ENCODE results near the gene EPB41L4B. TPM values are rescaled to one million over a fixed set of nuclear protein-coding genes. Genes with fewer than 3 reads are reported as not detected.
"Not testable (repeated sequence)": the region's sequence is repeated elsewhere in the genome, so short reads cannot be mapped to it uniquely, and the experiment has no call there.

The EPB41L4B gene
- polyA plus RNA-seq, 3 donors from 2014 or later = not detected

DNA sequence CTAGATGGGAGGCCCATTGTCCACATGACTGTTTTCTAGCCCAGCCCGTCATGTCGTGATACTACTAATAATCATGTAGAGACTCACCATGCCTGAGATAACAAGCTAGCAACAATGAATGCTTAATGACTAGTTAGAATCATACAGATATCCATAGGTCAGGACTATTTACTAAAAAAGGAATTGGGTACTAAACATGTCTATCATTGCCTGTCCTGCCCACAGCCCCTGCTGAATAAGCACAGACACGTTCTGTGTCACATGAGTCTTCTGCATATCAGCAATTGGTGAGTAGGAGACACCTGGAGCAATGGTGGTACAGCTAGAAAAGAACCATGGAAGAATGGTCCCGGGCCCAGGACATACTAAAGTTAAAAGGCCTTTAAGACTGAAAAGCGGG lies 171.8 kb downstream of the EPB41L4B start:
- Mint-ChIP-seq H3K4me1 (peaks cover 1 to 3% of the 10 kb centered on the region in 2 donors), H3K36me3 (no peaks in the 10 kb centered on the region), H3K27ac (no peak overlapping the region), H3K9me3 (peaks cover 8 to 13% (median 11%) of the 10 kb centered on the region in 6 donors), H3K27me3 (ENCODE audit: low read depth in 3 of 3) (peaks cover 0 to 6% (median 0%) of the 10 kb centered on the region in 3 donors), H3K4me3 (no peak overlapping the region)
- no peak for DNase-seq

DNA sequence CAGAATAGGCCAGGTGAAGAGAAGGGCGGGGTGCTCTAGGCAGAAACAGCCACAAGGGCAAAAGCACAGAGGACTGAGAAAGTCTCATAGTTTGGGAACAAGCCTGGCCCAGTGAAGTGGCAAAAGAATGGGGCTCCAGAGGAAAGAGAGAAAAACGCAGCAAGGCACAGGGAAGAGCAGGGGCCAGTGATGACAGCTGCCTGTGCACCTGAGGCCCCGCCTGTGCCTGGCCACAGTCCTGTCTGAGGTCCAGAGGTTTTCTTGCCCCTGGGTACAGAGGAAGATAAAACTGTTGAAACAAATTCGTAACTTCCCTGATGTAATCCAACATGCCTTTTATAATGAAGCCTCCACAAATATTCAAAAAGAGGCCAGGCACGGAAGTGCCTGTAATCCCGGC lies 175.8 kb downstream of the EPB41L4B start:
- Mint-ChIP-seq H3K4me3 (no peak overlapping the region), H3K27me3 (ENCODE audit: low read depth in 3 of 3) (peaks cover 0 to 1% (median 0%) of the 10 kb centered on the region in 3 donors), H3K9me3 (peaks cover 0 to 4% (median 0%) of the 10 kb centered on the region in 6 donors), H3K36me3 (no peaks in the 10 kb centered on the region), H3K4me1 (peaks cover 7 to 8% of the 10 kb centered on the region in 2 donors), H3K27ac (no peak overlapping the region)
- DNase-seq = no peak

DNA sequence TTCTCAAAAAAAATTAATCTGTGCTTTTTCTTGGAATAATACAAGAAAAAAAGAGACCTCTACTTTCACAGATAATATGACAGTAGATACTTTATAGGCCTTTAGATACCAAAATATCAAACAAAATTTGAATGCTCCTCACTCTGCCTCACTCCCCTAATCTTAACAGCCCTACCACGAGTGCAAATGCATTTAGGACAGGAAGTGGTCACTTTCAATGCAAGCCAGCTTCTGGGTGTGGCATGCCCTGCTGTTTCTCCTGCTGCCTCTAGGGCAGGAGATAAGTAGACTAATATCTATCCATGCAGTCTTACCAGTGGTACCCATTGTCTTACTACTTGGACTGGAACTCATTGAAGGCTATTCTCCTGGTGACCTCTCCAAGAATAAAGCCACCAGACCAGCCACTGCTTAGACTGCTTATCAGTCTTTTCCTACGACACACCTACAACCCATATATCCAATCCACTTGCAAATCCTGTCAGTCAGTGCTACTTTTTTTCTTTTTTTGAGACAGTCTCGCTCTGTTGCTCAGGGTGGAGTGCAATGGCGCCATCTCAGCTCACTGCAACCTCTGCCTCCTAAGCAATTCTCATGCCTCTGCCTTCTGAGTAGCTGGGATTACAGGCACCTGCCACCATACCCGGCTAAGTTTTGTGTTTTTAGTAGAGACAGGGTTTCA lies 176.8 kb downstream of the EPB41L4B start:
- Mint-ChIP-seq H3K27me3 (ENCODE audit: low read depth in 3 of 3) (peaks cover 0 to 5% (median 1%) of the 10 kb centered on the region in 3 donors), H3K4me1 (peaks cover 7 to 8% of the 10 kb centered on the region in 2 donors), H3K4me3 (peak overlapping the region in 2 of 5 donors; percentile 27 to 43), H3K36me3 (no peaks in the 10 kb centered on the region), H3K27ac (no peak overlapping the region), H3K9me3 (peaks cover 0 to 4% (median 0%) of the 10 kb centered on the region in 6 donors)
- peak; percentile 6 to 23 (median 17) for DNase-seq

DNA sequence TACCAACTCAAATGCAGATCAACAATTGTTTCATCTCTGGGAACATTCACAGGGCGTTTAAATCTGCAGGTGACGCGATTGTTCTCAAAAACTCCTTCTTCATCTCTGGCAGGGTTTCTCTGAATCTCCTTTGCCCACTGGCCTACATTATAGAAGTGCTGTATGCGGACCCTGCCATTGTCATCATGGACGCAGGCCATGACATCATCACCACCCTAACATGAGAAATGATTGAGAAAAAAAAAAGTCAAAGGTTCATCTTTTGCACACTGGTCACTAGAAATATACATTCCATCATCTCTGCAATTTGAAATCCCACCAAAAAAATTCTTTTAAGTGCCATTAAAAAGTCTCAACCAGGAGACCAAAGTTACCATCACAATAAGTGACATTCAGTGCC lies 179.5 kb downstream of the EPB41L4B start:
- Mint-ChIP-seq H3K36me3 (no peaks in the 10 kb centered on the region), H3K9me3 (no peaks in the 10 kb centered on the region), H3K27ac (no peak overlapping the region), H3K27me3 (ENCODE audit: low read depth in 3 of 3) (peaks cover 0 to 8% (median 0%) of the 10 kb centered on the region in 3 donors), H3K4me3 (no peak overlapping the region), H3K4me1 (peaks cover 7 to 8% of the 10 kb centered on the region in 2 donors)
- DNase-seq = no peak

DNA sequence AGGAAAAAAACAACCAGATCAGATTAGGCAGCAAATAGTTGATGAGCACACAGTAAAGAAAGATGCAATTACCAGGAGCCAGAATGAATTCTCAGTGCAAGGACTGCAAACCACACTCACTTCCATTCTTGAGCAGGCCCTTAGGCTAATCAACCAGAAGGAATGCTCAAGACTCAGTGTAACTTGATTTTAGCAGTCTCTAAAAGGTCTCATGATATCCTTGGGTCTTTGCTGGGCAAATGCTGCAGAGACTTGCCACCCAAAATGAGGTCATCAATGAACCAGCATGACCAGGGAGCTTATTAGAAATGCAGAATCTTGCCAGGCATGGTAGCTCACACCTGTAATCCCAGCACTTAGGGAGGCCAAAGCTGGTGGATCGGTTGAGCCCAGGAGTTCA lies 181.0 kb downstream of the EPB41L4B start:
- no peaks in the 10 kb centered on the region for H3K36me3 Mint-ChIP-seq
- no peak overlapping the region for H3K4me3 Mint-ChIP-seq
- H3K9me3 Mint-ChIP-seq = no peaks in the 10 kb centered on the region
- no peak overlapping the region for H3K27ac Mint-ChIP-seq
- H3K4me1 Mint-ChIP-seq = peaks cover 7 to 8% of the 10 kb centered on the region in 2 donors
- no peak for DNase-seq
- H3K27me3 Mint-ChIP-seq (ENCODE audit: low read depth in 3 of 3) = peaks cover 0 to 8% (median 0%) of the 10 kb centered on the region in 3 donors

DNA sequence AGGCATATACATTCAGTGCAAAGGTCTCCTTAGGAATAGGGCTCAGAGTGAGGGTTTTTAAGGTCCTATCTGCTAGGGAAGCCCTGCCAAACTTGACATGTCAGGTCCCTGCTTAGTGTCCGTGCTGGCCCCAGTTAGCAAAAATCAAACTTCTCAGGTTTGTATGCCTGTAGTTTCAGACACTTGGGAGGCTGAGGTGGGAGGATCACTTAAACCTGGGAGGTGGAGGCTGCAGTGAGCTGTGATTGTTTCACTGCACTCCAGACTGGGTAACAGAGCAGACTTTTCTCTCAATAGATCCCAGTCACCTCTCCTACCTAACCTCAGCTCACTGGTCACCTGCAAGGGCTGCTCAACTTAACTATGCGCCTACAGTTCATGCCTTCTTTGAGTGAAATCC lies 182.4 kb downstream of the EPB41L4B start:
- H3K9me3 Mint-ChIP-seq = no peaks in the 10 kb centered on the region
- H3K36me3 Mint-ChIP-seq = no peaks in the 10 kb centered on the region
- H3K27ac Mint-ChIP-seq = no peak overlapping the region
- no peak for DNase-seq
- H3K27me3 Mint-ChIP-seq (ENCODE audit: low read depth in 3 of 3) = peaks cover 0 to 8% (median 0%) of the 10 kb centered on the region in 3 donors
- no peaks in the 10 kb centered on the region for H3K4me1 Mint-ChIP-seq
- no peak overlapping the region for H3K4me3 Mint-ChIP-seq

DNA sequence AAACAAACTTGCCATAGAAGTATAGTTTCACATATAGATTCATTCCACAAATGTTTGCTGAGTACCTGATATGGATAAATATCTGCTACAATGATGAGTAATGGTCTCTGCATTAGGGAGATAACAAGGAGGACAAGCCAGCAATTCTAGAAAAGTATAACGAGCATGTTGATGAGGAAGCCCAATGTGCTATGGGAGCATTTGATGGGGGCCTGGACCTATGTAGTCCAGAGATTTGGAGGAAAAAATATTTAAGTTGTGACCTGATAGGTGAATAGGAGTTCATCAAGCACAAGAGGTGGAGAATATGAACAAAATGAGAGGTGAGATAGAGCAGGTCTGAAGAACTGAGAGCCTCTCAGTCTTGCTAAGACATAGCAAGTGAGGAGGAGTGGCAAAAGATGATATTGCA lies 186.7 kb downstream of the EPB41L4B start:
- Mint-ChIP-seq H3K4me3 (no peak overlapping the region), H3K27me3 (ENCODE audit: low read depth in 3 of 3) (peaks cover 0 to 3% (median 0%) of the 10 kb centered on the region in 3 donors), H3K27ac (no peak overlapping the region), H3K9me3 (no peaks in the 10 kb centered on the region), H3K4me1 (no peaks in the 10 kb centered on the region), H3K36me3 (no peaks in the 10 kb centered on the region)
- DNase-seq = no peak

DNA sequence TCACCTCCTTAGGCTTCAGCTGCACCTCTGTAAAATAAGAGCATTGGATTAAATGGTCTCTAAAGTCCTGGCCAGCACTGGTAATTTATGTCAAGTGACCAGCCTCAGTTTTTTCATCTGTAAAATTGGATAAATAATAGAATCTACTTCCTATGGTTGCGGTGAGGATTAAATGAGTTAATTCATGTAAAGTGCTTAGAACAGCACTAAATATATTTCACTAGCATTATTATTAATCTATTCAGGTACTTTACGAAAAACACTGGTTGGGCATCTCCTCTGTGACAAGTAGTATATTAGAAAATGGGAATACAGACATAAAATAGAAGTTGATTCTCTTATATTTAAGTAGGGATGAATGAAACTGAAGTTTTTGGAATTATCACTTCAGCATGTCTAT lies 187.3 kb downstream of the EPB41L4B start:
- no peak overlapping the region for H3K4me3 Mint-ChIP-seq
- no peak for DNase-seq
- H3K9me3 Mint-ChIP-seq = no peaks in the 10 kb centered on the region

DNA sequence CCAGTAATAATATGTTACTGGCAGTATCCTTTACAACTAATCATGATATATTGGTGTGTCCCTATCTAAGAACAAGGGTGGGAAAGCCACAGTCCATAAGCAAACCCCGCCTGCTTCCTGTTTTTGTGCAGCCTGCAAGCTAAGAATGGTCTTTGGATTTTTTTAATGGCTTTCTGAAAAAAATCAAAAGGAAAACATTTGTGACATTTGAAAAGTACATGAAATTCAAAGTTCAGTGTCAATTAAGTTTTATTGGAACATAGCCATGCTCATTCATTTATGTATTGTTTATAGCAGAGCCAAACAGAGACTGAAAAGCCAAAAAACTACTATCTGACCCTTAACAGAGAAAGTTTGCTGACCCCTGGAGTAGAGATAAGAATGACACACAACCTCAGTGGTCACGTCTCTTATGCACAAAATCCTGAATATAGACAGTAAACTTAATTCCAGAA lies 188.3 kb downstream of the EPB41L4B start:
- no peak for DNase-seq
- H3K27me3 Mint-ChIP-seq (ENCODE audit: low read depth in 3 of 3) = peaks cover 0 to 3% (median 0%) of the 10 kb centered on the region in 3 donors
- H3K9me3 Mint-ChIP-seq = no peaks in the 10 kb centered on the region
- H3K4me3 Mint-ChIP-seq = no peak overlapping the region
- H3K36me3 Mint-ChIP-seq = no peaks in the 10 kb centered on the region
- H3K27ac Mint-ChIP-seq = no peak overlapping the region
- no peaks in the 10 kb centered on the region for H3K4me1 Mint-ChIP-seq

More for the DNA sequence above, 187.3 kb downstream of the EPB41L4B start:
- Mint-ChIP-seq H3K4me1 (no peaks in the 10 kb centered on the region), H3K27ac (no peak overlapping the region), H3K36me3 (no peaks in the 10 kb centered on the region), H3K27me3 (ENCODE audit: low read depth in 3 of 3) (peaks cover 0 to 3% (median 0%) of the 10 kb centered on the region in 3 donors)

DNA sequence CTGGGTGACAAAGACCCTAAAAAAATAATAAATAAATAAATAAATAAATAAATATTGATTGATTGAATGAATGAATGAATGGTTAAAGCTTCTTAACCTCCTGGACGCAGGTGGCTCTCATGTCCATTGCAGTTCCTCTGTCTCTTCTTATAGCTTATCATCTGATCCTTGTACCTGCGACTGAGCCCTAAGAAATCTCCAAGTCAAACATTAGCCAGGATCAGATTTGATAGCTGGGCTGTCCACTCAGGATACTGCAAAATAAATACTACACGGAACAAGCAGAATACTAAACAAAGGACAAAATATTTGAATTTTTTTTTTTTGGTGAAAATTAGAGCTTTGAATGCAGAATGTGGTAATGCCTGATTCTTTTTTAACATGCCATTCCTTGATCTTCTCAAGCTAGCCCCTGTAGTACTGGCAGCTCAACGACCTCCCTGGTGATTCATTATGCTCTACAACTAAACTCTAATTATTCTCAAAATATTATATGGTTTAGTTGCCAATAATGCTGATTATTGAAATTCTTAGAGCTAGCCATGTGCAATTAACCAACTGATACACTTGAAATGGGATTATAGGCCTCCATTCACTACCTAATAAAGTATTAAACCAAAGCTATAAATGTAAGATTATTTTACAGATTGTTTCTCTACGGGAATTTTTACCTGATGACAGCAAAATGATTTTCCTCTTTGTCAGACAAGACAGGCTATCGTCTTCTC lies 191.2 kb downstream of the EPB41L4B start:
- H3K27me3 Mint-ChIP-seq (ENCODE audit: low read depth in 3 of 3) = no peaks in the 10 kb centered on the region
- no peaks in the 10 kb centered on the region for H3K9me3 Mint-ChIP-seq
- H3K4me1 Mint-ChIP-seq = no peaks in the 10 kb centered on the region
- no peak for DNase-seq
- H3K4me3 Mint-ChIP-seq = no peak overlapping the region
- no peak overlapping the region for H3K27ac Mint-ChIP-seq
- H3K36me3 Mint-ChIP-seq = no peaks in the 10 kb centered on the region

DNA sequence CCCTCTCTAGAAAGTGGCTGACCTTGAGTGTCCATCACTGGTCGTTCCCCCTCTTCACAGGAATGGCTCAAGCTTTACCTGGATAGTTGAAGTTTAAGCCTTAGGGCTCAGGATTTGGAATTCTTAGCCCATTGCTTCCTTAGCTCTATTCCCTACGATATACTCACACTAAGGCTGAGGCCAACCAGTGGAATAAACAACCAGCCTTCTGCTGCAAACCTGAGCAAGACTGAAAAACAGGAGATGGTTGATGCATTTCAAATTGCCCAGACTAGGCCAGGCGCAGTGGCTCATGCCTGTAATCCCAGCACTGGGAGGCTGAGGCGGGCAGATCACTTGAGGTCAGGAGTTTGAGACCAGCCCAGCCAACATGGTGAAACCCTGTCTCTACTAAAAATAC lies 194.2 kb downstream of the EPB41L4B start:
- DNase-seq; H3K9me3 Mint-ChIP-seq; H3K36me3 Mint-ChIP-seq; H3K4me1 Mint-ChIP-seq; H3K27ac Mint-ChIP-seq; H3K27me3 Mint-ChIP-seq (ENCODE audit: low read depth in 3 of 3); H3K4me3 Mint-ChIP-seq: not testable (repeated sequence)

DNA sequence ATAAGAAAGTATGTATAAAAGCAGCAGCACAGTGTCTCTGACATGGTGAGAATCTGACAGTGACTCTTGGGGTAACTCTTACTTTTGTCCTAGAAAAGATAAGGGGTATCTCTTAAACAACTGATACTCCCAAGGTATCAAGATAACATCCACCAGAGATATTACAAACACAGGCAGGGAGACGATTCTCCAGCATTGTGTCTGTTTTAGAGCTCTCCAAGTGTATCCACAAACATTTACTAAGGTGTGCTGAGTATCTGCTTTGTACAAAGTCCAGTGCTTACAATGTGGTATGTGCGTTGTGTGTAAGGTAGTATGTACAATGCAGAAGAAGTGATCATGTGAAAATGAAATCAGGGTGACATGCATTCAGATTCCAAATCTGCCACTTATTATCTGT lies 196.7 kb downstream of the EPB41L4B start:
- Mint-ChIP-seq H3K9me3 (no peaks in the 10 kb centered on the region), H3K4me3 (no peak overlapping the region), H3K4me1 (peaks cover 7 to 9% of the 10 kb centered on the region in 2 donors), H3K36me3 (no peaks in the 10 kb centered on the region), H3K27ac (no peak overlapping the region), H3K27me3 (ENCODE audit: low read depth in 3 of 3) (peaks cover 0 to 6% (median 3%) of the 10 kb centered on the region in 3 donors)
- DNase-seq = no peak

DNA sequence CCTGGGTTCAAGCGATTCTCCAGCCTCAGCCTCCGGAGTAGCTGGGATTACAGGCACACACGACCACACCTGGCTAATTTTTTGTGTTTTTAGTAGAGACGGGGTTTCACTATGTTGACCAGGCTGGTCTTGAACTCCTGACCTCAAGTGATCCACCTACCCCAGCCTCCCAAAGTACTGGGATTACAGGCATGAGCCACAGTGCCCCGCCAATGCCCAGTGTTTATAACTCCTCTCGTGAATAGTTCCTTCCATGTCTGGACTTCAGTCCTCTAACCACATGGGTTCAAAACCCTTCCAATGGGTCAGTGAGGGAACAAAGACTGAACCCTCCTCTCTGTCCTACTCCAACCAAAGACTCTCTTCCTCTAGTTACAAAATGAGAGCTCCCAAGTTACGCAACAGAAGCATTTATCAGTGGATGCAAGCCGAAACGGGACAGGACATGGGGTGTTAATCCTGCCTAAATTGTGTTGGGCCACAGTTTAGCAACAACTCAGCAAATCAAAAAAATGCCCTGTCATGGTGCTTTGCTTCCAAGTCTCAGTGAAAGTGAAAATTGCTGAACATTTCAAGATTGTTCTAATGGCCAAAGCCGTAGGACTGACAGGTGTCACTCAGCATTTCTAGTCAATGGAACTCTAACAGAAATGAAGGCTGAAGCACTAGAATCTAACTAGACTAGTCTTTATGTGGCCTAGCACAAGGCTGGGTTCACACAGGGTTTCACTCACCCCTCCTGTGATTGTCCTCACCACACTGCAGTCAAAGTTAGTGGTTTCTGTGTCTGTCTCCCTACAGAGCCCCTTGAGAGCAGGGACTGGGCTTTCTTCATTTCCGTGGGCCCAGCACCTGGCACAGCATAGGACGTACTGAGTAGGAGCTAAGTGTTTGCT lies 197.9 kb downstream of the EPB41L4B start:
- Mint-ChIP-seq H3K4me1 (peaks cover 17 to 20% of the 10 kb centered on the region in 2 donors), H3K27ac (no peak overlapping the region), H3K9me3 (no peaks in the 10 kb centered on the region), H3K4me3 (no peak overlapping the region), H3K36me3 (no peaks in the 10 kb centered on the region), H3K27me3 (ENCODE audit: low read depth in 3 of 3) (peaks cover 0 to 8% (median 6%) of the 10 kb centered on the region in 3 donors)
- DNase-seq = no peak

All from immature natural killer cell (primary cell).